Measurements from ENCODE around the gene HACE1. TPM values are rescaled to one million over a fixed set of nuclear protein-coding genes. Genes with fewer than 3 reads are reported as not detected.

Gene HACE1
- total and polyA plus RNA-seq, 2 experiments from 2014 or later = 14.8 to 42.6 TPM

GRCh38 chr6:104796031-104796785 lies 63.5 kb downstream of the HACE1 start:
- no peak overlapping the region for H3K27ac ChIP-seq
- no peaks in the 10 kb centered on the region for H3K4me1 ChIP-seq (ENCODE audit: low read depth)
- H3K4me3 ChIP-seq = no peak overlapping the region
- H3K36me3 ChIP-seq = no peaks in the 10 kb centered on the region
- DNase-seq (ENCODE audit: low read depth in 1 of 2, low spot score in 1 of 2) = no peak
- no peaks in the 10 kb centered on the region for H3K27me3 ChIP-seq
- TF ChIP-seq CTCF (IDR thresholded peaks at IDR 0.05; ENCODE audit: low read depth, low read length) = no peak
- H3K9me3 ChIP-seq (ENCODE audit: low read depth) = no peaks in the 10 kb centered on the region

- H3K4me3 ChIP-seq = no peak overlapping the region
- DNase-seq (ENCODE audit: low read depth in 1 of 2, low spot score in 1 of 2) = no peak
- no peaks in the 10 kb centered on the region for H3K36me3 ChIP-seq
- no peaks in the 10 kb centered on the region for H3K9me3 ChIP-seq (ENCODE audit: low read depth)
- no peaks in the 10 kb centered on the region for H3K4me1 ChIP-seq (ENCODE audit: low read depth)
- H3K27ac ChIP-seq = no peak overlapping the region
- no peak for TF ChIP-seq CTCF (IDR thresholded peaks at IDR 0.05; ENCODE audit: low read depth, low read length)
- no peaks in the 10 kb centered on the region for H3K27me3 ChIP-seq
These were observed 64.4 kb downstream of the HACE1 start for GRCh38 chr6:104795363-104795762.

GRCh38 chr6:104789770-104790190 lies 69.9 kb downstream of the HACE1 start:
- no peaks in the 10 kb centered on the region for H3K36me3 ChIP-seq
- H3K4me3 ChIP-seq = no peak overlapping the region
- H3K4me1 ChIP-seq (ENCODE audit: low read depth) = no peaks in the 10 kb centered on the region
- H3K27ac ChIP-seq = no peak overlapping the region
- peak; percentile 17 to 77 for DNase-seq (ENCODE audit: low read depth in 1 of 2, low spot score in 1 of 2)
- no peaks in the 10 kb centered on the region for H3K27me3 ChIP-seq
- peak; percentile 30 for TF ChIP-seq CTCF (IDR thresholded peaks at IDR 0.05; ENCODE audit: low read depth, low read length)
- H3K9me3 ChIP-seq (ENCODE audit: low read depth) = no peaks in the 10 kb centered on the region

- DNase-seq (ENCODE audit: low read depth in 1 of 2, low spot score in 1 of 2) = peak in 1 of 2 donors; percentile 12
- H3K9me3 ChIP-seq (ENCODE audit: low read depth) = no peaks in the 10 kb centered on the region
- no peaks in the 10 kb centered on the region for H3K4me1 ChIP-seq (ENCODE audit: low read depth)
- no peak overlapping the region for H3K4me3 ChIP-seq
- no peaks in the 10 kb centered on the region for H3K36me3 ChIP-seq
- no peak for TF ChIP-seq CTCF (IDR thresholded peaks at IDR 0.05; ENCODE audit: low read depth, low read length)
- no peaks in the 10 kb centered on the region for H3K27me3 ChIP-seq
- no peak overlapping the region for H3K27ac ChIP-seq
These were observed 71.3 kb downstream of the HACE1 start for GRCh38 chr6:104788400-104788799.

- DNase-seq (ENCODE audit: low read depth in 1 of 2, low spot score in 1 of 2) = no peak
- H3K27ac ChIP-seq = no peak overlapping the region
- H3K27me3 ChIP-seq = no peaks in the 10 kb centered on the region
- H3K4me3 ChIP-seq = no peak overlapping the region
- H3K4me1 ChIP-seq (ENCODE audit: low read depth) = no peaks in the 10 kb centered on the region
- H3K36me3 ChIP-seq = no peaks in the 10 kb centered on the region
- TF ChIP-seq CTCF (IDR thresholded peaks at IDR 0.05; ENCODE audit: low read depth, low read length) = no peak
- no peaks in the 10 kb centered on the region for H3K9me3 ChIP-seq (ENCODE audit: low read depth)
These were observed 72.4 kb downstream of the HACE1 start for GRCh38 chr6:104787305-104787704.
